ENCODE data around the gene UPP2. TPM values are rescaled to one million over a fixed set of nuclear protein-coding genes. Genes with fewer than 3 reads are reported as not detected.

The UPP2 gene
- total and polyA plus RNA-seq, 2 of the 13 experiments (the other 11 are each of a cell fraction or from before 2014, with no cell fraction given) = 0.07 to 0.28 TPM

GRCh38 chr2:158184556-158185343 lies 83.1 kb downstream of the UPP2 start (continued):
- TF ChIP-seq PRDM10 (CRISPR knock-in tag; IDR thresholded peaks at IDR 0.05; ENCODE audit: low read depth) = peak; percentile 93
- TF ChIP-seq ZGPAT (CRISPR knock-in tag; IDR thresholded peaks at IDR 0.05) = peak; percentile 65
- TF ChIP-seq NR2F1 (CRISPR knock-in tag; IDR thresholded peaks at IDR 0.05) = peak; percentile 92 to 97
- TF ChIP-seq FOSL1 (CRISPR knock-in tag; IDR thresholded peaks at IDR 0.05; ENCODE audit: borderline replicate concordance) = no peak
- peak; percentile 69 for TF ChIP-seq CEBPG (CRISPR knock-in tag; IDR thresholded peaks at IDR 0.05)
- TF ChIP-seq PCBP2 (optimal IDR thresholded peaks at IDR 0.05; ENCODE audit: low read depth, low read length, poor library complexity, severe bottlenecking) = no peak
- TF ChIP-seq FOXP4 (CRISPR knock-in tag; IDR thresholded peaks at IDR 0.05) = peak; percentile 81
- TF ChIP-seq HOXA5 (CRISPR knock-in tag; IDR thresholded peaks at IDR 0.05) = peak; percentile 47
- TF ChIP-seq ZKSCAN8 (CRISPR knock-in tag; IDR thresholded peaks at IDR 0.05; ENCODE audit: borderline replicate concordance) = 0 out of 2 replicates have a peak, but pooled peaks have one; percentile 19
- 0 out of 2 replicates have a peak, but pooled peaks have one; percentile 18 for TF ChIP-seq MLX (CRISPR knock-in tag; IDR thresholded peaks at IDR 0.05)
- TF ChIP-seq FOXJ3 (CRISPR knock-in tag; IDR thresholded peaks at IDR 0.05; ENCODE audit: borderline replicate concordance) = peak; percentile 91; the same call in 1 of the 2 replicates
- peak; percentile 77; the same call in 1 of the 2 replicates for TF ChIP-seq ZBTB39 (CRISPR knock-in tag; IDR thresholded peaks at IDR 0.05)
- TF ChIP-seq DDIT3 (CRISPR knock-in tag; IDR thresholded peaks at IDR 0.05) = no peak
- peak; percentile 80 for TF ChIP-seq PITX1 (CRISPR knock-in tag; IDR thresholded peaks at IDR 0.05)
- no peak for TF ChIP-seq IRF9 (CRISPR knock-in tag; IDR thresholded peaks at IDR 0.05; ENCODE audit: borderline replicate concordance)
